Measurements from ENCODE around the gene BRAT1. TPM values are rescaled to one million over a fixed set of nuclear protein-coding genes. Genes with fewer than 3 reads are reported as not detected.

BRAT1 gene
- total RNA-seq, 1 experiment from 2014 or later = 53.9 TPM

DNA sequence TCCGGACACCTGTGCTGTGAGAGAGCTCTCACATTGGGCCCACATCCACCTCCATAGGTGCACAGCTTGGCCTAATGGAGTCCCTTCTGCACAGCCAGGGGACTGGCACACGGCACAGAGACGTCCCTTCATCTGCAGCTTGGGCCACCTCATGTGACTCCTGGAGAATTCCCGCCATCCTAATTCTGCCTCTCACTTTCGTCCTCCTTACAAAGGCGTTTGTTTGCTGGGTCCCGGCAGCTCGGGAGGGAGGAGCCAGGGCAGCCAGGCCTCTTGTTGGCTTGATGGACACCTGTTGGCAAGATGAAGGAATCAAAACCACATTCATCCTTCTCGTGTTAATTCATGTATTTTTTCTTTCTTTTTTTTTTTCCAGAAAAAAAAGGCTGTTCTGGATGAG lies 45.7 kb upstream of the BRAT1 start:
- no peaks in the 10 kb centered on the region for H3F3A ChIP-seq (ENCODE audit: insufficient read depth, low read depth)
- intact Hi-C loops (cut with micrococcal nuclease; ENCODE audit: unreplicated experiment) = no loop called here
- no peaks in the 10 kb centered on the region for H3K36me3 ChIP-seq (ENCODE audit: low read depth)
- H3K4me3 ChIP-seq = no peak overlapping the region
- ChIA-PET POLR2A (ENCODE audit: unreplicated experiment) (interaction anchor here (0.7 kb wide), 1 partner anchor 360 kb away, joined by 10 read pairs; no protein-coding TSS in a partner anchor), CTCF (no interaction called here)
- DNase-seq = no peak
- H3K27ac ChIP-seq = no peak overlapping the region
- no peak overlapping the region for H3K4me2 ChIP-seq
- no peaks in the 10 kb centered on the region; the same call in 1 of the 2 replicates for H3K4me1 ChIP-seq (replicated peaks; ENCODE audit: insufficient read depth)
- H3K79me2 ChIP-seq (ENCODE audit: low read depth) = no peaks in the 10 kb centered on the region
- no peaks in the 10 kb centered on the region for H3K9me3 ChIP-seq (ENCODE audit: insufficient read depth, low read depth)
- H3K27me3 ChIP-seq (ENCODE audit: insufficient read depth, low read depth) = no peaks in the 10 kb centered on the region
- H4K20me1 ChIP-seq (ENCODE audit: insufficient read depth) = no peaks in the 10 kb centered on the region
- no peaks in the 10 kb centered on the region for H3K9me2 ChIP-seq (ENCODE audit: insufficient read depth)
- no peak overlapping the region for H2AFZ ChIP-seq
- no TSS peak for BruUV-seq (replicated peaks)
- TF ChIP-seq EZH2 (IDR thresholded peaks at IDR 0.05; ENCODE audit: low read depth) = no peak
- TF ChIP-seq, protein P1, sequence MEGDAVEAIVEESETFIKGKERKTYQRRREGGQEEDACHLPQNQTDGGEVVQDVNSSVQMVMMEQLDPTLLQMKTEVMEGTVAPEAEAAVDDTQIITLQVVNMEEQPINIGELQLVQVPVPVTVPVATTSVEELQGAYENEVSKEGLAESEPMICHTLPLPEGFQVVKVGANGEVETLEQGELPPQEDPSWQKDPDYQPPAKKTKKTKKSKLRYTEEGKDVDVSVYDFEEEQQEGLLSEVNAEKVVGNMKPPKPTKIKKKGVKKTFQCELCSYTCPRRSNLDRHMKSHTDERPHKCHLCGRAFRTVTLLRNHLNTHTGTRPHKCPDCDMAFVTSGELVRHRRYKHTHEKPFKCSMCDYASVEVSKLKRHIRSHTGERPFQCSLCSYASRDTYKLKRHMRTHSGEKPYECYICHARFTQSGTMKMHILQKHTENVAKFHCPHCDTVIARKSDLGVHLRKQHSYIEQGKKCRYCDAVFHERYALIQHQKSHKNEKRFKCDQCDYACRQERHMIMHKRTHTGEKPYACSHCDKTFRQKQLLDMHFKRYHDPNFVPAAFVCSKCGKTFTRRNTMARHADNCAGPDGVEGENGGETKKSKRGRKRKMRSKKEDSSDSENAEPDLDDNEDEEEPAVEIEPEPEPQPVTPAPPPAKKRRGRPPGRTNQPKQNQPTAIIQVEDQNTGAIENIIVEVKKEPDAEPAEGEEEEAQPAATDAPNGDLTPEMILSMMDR (conservative IDR thresholded peaks at IDR 0.05) = no peak

DNA sequence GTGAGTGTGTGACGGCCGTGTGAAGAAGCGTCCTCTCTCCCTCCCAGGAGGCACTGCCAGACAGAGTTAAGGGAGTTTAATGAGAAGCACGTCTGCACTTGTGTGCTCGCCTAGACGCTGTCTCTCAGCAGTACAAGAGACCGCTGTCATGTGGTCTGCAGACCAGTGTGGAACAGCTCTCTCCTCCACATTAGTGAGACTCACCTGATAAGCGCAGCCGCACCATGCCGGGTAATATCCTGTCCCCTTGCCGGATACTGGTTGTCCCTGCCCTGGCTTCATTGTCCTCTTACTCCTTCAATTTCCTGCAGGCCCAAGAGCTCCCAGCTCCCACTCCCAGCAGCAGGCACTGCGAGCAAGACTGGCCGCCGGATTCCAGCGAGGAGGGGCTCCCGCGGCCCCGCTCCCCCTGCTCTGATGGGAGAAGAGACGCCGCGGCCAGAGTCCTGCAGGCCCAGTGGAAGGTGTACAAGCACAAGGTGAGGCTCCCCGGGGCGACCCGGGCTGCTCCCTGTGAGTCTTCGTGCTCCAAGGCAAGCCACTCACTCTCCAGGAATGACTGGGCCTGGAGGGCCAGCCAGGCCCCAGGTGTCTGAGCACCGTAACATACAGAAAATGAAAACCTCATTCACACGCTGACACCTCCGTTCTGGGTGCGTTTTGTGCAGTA lies 43.0 kb upstream of the BRAT1 start:
- TF ChIP-seq, protein P1 (conservative IDR thresholded peaks at IDR 0.05) = no peak
- no peak for TF ChIP-seq EZH2 (IDR thresholded peaks at IDR 0.05; ENCODE audit: low read depth)
- Histone ChIP-seq H3F3A (ENCODE audit: insufficient read depth, low read depth) (no peaks in the 10 kb centered on the region), H3K9me3 (ENCODE audit: insufficient read depth, low read depth) (no peaks in the 10 kb centered on the region), H2AFZ (no peak overlapping the region), H3K36me3 (ENCODE audit: low read depth) (no peaks in the 10 kb centered on the region), H3K27me3 (ENCODE audit: insufficient read depth, low read depth) (no peaks in the 10 kb centered on the region), H3K79me2 (ENCODE audit: low read depth) (no peaks in the 10 kb centered on the region), H3K27ac (no peak overlapping the region), H3K4me2 (no peak overlapping the region), H4K20me1 (ENCODE audit: insufficient read depth) (no peaks in the 10 kb centered on the region), H3K4me1 (replicated peaks; ENCODE audit: insufficient read depth) (no peaks in the 10 kb centered on the region; the same call in 1 of the 2 replicates), H3K4me3 (no peak overlapping the region), H3K9me2 (ENCODE audit: insufficient read depth) (no peaks in the 10 kb centered on the region)
- intact Hi-C loops (cut with micrococcal nuclease; ENCODE audit: unreplicated experiment) = no loop called here
- DNase-seq = no peak
- no TSS peak for BruUV-seq (replicated peaks)
- ChIA-PET POLR2A (ENCODE audit: unreplicated experiment) (no interaction called here), CTCF (no interaction called here)

DNA sequence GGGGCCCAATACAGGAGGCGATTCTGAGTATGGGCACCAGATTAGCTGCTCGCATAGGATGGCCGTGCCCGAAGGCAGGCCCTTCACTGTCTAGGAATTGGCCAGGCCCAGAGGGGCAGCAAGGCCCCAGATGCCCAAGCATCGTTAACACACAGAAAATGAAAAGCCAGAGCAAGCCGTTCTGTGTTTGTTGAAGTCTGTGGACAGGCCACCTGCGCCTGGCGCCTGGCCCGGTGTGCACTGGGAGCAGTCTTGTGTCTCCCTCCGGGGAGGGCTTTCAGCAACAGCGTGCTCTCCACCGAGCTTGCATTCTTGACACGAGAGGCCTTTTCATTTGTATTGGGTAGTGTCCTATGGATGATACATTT lies 41.9 kb upstream of the BRAT1 start:
- TF ChIP-seq EZH2 (IDR thresholded peaks at IDR 0.05; ENCODE audit: low read depth) = no peak
- TF ChIP-seq, protein P1 (conservative IDR thresholded peaks at IDR 0.05) = no peak
- intact Hi-C loops (cut with micrococcal nuclease; ENCODE audit: unreplicated experiment) = no loop called here
- Histone ChIP-seq H3K4me1 (replicated peaks; ENCODE audit: insufficient read depth) (no peaks in the 10 kb centered on the region; the same call in 1 of the 2 replicates), H3K9me2 (ENCODE audit: insufficient read depth) (no peaks in the 10 kb centered on the region), H2AFZ (no peak overlapping the region), H4K20me1 (ENCODE audit: insufficient read depth) (no peaks in the 10 kb centered on the region), H3F3A (ENCODE audit: insufficient read depth, low read depth) (no peaks in the 10 kb centered on the region), H3K27me3 (ENCODE audit: insufficient read depth, low read depth) (no peaks in the 10 kb centered on the region), H3K79me2 (ENCODE audit: low read depth) (no peaks in the 10 kb centered on the region), H3K4me2 (no peak overlapping the region), H3K9me3 (ENCODE audit: insufficient read depth, low read depth) (no peaks in the 10 kb centered on the region), H3K27ac (no peak overlapping the region), H3K36me3 (ENCODE audit: low read depth) (no peaks in the 10 kb centered on the region), H3K4me3 (no peak overlapping the region)
- BruUV-seq (replicated peaks) = no TSS peak
- POLR2A ChIA-PET (ENCODE audit: unreplicated experiment) = no interaction called here
- CTCF ChIA-PET = no interaction called here
- DNase-seq = no peak
